ENCODE measurements around the gene FOXRED1.

GRCh38 chr11:126229858-126230540, 39.0 kb upstream of the FOXRED1 start:
- TF ChIP-seq KIAA2018 (CRISPR knock-in tag; IDR thresholded peaks at IDR 0.05; ENCODE audit: borderline replicate concordance): no peak
- TF ChIP-seq ZNF687 (CRISPR knock-in tag; IDR thresholded peaks at IDR 0.05): no peak
- no peak for TF ChIP-seq U2AF1 (optimal IDR thresholded peaks at IDR 0.05; ENCODE audit: low read depth, low read length)

Data from HepG2 (cell line).